Non-pigmented ciliary epithelial cell (primary cell): ENCODE results near the gene USB1.

Experiments used
- DNase-seq: peaks from one replicate; pipeline ENCODE4 v3.0.0-alpha.2; 2010; ENCODE audit warnings: low read depth

Gene USB1, protein sequence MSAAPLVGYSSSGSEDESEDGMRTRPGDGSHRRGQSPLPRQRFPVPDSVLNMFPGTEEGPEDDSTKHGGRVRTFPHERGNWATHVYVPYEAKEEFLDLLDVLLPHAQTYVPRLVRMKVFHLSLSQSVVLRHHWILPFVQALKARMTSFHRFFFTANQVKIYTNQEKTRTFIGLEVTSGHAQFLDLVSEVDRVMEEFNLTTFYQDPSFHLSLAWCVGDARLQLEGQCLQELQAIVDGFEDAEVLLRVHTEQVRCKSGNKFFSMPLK

DNA sequence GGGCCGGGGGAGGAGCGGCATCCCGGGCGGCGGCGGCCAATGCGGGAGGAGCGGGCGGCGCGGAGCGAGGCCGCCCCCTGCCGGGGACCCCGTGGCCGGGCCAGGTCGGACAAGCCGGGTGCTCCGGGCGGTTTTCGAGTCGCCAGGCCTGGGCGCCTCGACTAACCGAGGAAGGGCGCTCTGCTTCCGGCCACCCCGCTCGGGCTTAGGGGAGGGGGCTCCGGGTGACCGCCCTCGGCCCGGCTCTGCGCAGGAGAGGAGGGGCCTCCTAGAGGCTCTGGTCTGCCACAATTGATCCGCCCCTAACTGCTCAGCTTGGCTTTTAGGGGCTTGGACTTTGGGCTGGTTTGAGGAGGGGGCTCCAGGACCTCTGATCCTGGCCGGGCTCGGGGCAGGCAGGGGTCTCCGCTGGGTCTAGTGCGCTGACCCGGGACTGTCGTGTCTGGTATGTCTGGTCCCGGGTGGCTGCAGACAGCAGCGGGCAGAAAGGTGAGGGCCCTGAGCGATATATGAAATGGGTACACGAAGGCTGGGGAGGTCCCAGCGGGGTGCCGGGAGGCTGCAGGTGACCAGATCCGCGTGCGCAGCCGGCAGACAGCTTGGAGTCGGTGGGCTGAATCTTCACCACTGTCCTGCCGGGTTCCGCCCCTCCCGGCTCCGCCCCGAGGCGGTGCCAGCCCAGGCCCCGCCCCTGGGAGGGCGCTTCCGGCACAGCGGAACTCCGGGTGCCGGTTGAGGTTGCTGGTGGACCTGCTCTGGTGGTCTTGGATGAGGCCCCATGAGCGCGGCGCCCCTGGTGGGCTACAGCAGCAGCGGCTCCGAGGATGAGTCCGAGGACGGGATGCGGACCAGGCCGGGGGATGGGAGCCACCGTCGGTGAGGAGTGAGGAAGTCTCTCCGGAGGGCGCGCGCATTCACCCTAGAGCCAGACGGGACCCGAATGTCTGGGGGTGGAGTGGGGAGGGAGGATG is at the start of gene USB1:
Gene USB1, plus strand, starts transcription at position 702 of the 971 bp plus-strand sequence. Its CDS starts 77 bp downstream, at position 779.
- DNase-seq: no peak

DNA sequence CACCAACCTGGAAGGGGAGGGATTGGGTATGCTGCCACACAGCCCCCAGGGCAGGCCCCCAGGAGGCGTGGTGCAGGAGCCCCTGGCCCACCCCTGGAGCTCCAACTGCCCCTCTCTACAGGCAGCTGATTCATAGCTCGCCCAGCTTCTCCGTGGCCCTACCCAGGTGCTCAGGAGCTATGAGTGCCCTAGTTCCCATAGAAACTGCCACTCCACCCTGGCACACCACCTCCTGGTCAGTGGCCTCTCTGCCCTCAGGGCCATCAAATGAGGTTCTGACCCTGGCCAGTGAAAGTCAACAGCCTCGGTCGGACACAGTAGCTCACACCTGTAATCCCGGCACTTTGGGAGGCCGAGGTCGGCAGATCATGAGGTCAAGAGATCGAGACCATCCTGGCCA is 48.3 kb upstream of the USB1 start:
- no peak for DNase-seq

DNA sequence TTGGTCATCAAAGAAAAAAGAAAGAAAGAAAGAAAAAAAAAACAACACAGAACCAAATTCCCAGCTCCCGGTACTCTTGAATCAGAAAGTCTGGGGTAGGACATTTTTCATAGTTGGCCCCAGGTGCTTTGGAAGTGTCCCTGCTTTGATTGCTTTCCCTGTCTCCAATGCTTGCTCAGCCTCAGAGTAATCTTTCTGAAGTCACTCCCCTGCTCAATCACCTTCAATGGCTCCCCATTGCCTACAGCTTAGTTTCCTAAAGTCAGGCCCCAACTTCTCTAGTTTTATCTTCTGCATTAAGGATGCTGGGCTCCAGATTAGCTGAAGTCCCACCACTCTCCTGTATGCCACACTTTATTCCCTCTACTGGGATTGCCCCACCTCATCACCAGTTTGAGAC is 47.4 kb upstream of the USB1 start:
- DNase-seq: no peak

DNA sequence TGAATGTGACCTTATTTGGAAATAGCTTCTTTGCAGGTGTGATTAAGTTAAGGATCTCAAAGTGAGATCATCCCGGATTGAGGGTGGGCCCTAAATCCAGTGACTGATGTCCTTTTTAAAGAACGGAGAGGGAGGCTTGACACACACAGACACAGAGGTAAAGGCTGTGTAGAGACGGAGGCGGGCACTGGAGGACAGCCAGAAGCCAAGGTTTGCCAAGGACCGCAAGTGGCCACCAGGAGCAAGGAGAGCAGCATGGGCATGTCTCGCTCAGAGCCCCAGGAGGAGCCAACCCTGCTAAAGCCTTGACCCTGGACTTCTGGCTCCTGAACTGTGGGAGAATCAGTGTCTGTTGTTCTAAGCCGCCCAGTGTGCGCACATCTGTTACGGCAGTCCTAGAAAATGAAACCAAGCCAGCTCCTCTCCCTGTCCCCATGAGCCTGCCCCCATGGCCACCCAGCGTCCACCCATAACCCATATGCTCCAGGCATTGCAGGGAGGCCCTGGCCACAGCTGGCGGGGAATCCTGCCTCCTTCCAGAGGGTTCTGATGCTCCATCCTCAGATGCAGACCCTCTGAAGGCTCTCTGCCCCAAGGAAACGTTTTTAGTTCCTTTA is 45.5 kb upstream of the USB1 start:
- no peak for DNase-seq

DNA sequence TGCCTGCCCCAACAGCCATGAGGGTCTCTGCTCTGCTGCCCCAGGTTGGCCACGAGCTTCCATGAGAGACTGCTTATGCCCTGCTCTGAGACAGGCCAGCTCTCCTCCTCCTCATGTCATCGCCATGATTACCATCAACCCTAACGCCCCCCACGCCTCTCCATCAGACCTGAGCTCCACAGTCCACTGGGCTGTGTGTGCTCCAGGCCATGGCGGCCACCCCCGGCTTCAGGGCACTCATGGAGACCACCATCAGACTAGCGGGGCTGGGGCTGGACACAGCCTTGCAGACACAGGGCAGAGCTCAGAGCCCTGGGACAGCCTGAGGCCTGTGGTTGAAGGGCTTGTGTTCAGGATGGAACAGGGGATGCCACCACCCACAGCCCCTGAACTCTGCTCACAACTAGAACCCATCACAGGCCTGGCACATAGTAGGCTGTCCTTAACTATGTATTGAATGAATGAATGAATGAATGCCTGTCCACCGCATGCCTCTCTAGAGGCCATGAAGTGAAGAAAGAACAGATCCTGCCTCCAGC is 44.9 kb upstream of the USB1 start:
- no peak for DNase-seq

DNA sequence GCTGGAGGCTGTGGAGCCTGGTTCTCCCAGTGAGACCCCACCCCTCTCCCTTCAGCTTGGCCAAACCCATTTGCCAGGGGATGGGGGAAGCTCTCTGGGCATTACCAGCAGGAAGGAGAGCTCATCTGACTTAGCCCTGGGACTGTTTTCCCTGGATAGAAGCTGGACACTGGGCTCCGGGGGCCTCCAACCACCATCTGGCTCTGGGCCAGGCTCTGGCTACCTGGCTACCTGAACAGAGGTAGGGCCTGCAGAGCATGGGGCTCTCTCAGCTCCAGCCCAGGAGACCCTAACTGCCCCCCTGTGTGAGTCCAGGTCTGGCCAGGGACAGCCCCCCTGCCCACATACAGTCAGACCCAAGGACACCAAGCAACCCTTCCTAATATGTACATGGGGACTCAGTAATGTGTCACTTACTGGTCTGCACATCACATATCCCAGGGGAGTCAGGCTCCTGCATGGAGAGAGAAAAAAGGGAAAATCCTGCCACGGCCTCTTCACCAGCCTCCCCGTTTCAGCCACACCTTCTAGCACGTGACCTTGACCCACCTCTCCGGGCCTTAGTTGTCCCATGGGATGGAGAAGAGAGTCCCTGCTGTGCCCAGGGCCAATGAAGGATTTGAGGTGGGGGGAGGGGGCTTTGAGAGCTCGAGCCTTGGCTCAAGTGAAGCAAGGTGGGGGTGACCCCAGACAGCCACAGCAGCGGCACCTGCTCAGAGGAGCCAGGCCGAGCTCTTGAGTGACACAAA is 44.1 kb upstream of the USB1 start:
- no peak for DNase-seq

DNA sequence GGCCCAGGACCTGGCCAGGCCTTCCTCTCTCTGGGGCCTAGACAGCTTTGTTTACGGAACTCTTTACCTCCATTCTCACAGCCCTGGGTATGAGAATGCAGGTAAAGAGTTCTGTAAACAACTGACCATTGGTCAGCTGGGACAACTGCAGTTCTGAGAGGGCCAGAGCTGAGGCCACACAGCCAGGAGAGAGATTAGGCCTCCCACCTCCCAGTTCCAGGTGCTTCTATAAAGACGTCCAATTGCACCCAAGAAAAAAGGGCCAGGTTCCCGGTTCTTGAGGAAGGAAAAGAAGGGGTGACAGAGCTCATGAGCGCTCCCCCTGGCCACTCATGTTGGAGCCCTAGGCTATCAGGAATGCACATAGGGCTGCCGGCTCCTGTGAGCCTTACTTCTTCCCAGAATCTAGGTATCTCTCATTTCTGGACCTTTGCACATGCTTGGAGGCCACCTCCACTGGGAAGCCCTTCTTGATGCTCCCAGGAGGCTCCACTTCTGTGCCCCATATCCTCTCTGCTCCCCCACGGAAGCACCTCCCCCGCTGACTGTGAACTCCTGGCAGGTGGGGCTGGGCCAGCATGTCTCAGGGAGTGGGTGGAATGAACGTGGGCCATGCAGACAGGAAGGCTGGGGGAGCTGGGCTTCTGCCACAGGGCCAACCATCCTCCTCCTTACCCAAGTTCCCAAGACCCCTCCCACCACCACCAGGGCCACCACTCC is 43.4 kb upstream of the USB1 start:
- no peak for DNase-seq

DNA sequence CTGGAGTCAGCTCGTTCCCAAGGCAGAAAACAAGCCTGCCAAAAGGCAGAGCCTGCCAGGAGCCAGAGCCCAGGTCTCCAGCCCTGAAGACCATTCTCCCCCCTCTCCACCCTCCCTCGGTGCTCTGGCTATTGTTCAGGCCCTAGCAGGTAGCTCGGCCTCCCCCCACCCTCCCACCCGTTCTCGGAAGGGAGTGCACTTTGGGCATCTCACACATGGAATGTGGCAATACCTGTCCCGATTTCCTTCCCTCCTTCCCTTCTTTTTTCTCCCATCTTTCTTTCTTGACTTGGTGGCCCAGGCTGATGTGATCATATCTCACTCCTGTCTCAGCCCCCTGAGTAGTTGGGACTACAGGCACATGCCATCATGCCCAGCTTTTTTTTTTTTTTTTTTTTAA is 42.7 kb upstream of the USB1 start:
- no peak for DNase-seq

DNA sequence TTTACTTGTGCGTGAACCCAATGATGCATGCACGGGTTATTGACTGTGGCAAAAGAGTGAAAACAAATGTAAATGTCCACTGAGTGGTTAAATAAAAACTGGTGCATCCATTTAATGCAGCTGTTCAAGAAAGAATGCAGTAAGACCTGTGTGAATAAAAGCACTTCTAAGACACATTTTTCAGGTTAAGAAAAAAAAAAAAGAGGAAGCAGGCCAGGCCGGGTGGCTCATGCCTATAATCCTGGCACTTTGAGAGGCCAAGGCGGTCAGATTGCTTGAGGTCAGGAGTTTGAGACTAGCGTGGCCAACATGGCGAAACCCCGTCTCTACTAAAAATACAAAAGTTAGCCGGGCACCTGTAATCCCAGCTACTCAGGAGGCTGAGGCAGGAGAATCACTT is 42.1 kb upstream of the USB1 start:
- DNase-seq: no peak

DNA sequence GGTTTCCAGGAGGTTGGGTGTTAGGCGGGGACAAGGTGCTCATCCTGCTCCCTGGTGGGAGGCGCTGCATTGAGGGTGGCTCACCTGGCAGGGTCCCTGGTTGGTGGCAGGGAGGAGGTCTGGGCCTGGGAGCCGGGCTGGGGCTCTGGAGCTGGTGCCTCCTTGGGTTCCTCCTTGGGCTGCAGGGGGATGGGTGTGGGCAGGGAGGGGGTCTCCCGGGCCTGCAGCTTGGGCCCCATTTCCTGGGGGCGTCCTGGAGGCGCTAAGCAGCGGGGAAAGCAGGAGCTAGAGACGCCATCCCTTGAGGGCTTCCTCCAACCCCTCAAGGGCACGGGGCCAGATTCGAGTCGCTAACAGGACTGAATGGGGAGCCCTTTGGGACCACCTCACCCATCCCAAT is 41.4 kb upstream of the USB1 start:
- no peak for DNase-seq

DNA sequence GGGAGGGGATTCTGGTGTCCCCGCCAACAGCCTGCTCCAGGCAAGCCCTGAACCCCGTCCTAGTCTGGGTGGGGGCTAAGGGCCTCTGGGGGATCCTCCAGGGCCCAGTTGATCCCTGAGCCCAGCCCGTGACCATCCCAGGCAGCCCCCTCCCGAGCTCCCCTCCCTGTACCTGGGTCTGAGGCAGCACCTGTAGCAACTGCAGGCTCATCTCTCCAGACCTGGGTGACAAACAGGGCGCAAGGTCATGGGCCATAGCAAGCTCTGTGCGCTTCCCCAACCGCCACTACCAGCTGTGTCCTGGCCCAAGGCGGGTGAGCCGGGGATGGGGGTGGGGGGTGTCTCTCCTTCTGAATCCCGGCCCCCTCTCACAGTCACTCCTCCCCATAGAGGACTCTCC is 40.9 kb upstream of the USB1 start:
- no peak for DNase-seq

DNA sequence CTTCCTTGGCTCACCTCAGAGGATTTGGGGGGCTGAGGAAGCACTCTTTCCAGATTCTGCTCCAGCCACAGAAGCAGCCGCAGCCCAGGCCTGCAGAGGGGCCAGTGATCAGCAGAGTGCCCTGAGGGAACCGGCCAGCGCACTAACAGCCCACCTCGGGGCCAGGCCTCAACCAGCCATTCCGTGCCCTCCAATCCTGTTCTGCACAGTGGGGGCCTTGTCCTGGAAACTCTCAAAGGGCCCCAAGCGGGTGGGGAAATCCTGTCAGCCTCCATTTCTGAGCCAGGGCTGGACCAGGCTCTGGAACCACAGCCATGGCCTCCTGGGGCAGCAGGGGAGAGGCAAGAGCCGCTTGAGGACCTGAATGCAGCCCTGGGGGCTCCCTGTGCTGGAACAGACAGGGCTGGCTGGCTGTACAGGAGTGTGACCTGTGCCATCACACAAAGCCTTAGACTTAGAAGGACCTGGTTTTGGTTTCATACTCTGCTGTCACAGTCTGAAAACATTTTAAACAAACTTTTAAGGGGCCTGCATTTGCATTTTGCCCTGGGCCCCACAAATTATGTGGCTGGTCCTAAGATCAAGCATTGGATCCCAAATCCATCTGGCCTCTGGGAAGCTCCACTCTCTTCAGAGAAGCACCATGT is 40.3 kb upstream of the USB1 start:
- DNase-seq: no peak

DNA sequence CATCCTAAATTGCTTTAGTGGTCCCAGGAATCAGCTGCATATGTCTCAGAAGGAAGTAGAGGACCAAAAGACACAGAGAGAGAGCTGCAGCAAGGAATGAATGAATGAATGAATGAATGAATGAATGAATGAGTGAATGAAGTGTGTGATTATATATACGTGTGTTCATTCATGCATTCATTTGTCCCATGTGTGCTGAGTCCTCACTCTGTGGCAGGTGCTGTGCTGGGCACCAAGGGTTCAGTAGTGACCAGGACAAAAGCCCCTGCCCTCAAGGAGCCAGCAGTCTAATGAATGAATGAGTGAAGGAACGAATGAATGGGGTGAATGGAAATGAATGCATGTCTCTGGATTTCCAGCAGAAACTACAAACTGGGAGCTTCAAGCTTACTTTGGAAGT is 39.7 kb upstream of the USB1 start:
- no peak for DNase-seq

DNA sequence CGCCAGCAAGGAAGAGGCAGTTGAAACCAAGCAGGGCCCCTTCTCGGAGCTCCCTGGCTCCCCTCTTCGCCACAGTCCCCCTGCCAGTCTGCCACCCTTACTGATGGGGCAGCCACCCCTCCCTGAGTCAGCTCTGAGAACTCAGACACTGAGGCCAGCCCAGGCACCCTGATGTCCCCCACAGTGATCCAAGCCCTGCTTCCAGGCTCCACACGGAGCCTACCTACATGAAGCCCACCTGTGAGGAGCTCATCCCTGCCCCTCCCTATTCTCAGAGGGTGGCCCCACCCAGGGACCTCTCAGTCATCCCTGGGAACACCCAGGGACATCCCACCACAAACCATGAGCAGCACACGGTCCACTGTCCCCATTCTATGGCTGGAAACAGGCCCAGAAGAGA is 39.2 kb upstream of the USB1 start:
- no peak for DNase-seq

DNA sequence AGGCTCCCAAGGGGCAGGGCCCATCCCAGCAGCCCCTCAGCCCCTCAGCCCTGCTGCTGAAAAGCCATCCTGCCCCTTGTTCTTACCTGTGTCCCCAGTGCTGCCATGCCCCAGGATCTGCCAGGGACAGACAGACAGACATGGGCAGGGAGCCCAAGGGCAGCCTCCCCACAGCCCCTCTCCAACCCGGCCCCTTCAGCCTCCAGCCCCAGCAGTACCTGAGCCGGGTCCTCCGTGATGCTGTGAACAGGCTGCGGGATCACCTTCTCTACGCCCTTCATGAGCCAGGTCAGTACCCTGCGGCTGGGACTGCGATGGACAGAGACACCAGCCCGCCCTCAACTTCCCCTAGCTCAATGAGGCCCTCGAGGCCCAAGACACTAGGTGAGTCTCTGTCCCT is 38.5 kb upstream of the USB1 start:
- no peak for DNase-seq

DNA sequence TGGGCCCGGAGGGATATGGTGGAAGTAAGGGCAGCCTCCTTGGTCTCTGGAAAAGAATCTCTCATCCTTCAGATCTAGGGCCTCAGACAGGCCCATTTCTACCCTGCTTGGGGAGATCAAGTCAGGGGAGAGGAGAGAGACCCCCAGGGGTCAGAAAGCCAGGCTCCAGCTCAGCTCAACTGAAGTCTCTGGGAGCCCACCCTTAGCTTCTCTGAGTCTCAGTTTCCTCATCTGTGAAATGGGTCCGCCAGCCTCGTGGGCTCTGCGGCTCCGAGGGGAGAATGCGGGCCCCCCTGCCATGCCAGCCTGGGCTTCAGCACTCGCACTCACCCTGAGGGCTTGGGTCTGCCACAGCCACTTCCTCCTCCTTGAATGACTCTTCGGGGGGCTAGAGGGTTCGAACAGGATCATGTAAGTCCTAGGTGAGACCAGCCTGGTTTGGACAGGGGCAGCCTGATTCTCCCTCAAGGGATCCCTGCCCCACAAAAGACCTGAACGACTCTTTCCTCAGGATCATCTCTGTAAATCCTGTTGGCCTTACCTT is 37.0 kb upstream of the USB1 start:
- no peak for DNase-seq

DNA sequence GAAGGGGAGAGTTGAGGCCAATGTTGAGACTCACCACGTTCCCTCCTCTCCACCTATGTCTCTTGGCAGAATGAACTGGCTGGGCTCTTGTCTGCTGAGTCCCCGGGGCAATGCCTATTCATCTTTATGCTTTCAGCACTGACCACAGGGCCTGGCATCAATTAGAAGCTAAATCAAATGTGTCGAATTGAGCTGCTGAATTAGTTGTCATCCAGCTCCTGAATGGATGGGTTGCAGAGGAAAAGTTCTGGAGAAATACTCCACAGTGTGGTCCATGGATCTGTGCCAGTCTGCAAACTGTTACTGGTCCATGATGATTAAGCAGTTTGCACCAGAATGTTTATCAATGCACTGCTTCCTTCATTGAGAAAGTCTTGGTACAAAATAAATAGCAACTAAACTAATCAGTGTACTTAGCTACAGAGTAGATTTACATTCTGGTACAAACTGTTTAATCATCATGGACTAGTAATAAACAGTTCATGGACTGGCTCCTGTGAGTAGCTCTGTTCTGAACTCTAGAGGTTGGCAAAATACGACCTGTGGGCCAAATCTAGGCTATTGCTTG is 34.9 kb upstream of the USB1 start:
- no peak for DNase-seq

DNA sequence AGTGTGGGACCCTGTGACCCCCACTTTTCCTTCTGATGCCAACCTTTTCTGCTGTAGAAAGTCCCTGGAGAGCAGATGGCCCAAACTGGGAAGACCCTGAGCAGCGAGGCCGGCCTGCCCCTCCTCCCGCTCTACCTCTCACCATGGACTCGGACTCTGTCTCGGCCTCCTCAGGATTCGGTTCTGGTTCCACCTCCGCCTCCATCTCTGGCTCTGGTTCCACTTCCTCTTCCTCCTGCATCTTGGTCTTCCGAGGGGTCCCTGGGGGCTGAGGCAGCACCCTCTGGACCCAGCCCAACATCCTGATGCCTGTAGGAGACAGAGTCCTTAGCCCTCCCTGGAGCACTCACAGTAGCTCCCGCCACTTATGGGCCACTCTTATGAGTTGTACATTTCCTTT is 34.2 kb upstream of the USB1 start:
- DNase-seq: no peak

DNA sequence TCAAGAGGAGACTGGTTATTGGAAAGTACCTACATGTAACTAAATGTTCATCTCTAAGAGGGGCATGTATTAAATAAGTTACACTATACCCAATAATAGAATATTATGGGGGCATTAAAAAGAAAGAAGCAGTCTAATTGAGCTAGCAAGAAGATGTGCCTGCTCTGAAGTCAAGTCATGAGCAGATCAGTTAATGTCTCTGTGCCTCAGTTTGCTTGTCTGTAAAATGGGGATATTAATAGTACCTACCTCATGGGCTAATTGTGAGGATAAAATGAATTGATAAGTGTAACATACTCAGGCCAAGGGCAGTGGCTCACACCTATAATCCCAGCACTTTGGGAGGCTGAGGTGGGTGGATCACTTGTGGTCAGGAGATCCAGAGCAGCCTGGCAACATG is 33.3 kb upstream of the USB1 start:
- DNase-seq: no peak

DNA sequence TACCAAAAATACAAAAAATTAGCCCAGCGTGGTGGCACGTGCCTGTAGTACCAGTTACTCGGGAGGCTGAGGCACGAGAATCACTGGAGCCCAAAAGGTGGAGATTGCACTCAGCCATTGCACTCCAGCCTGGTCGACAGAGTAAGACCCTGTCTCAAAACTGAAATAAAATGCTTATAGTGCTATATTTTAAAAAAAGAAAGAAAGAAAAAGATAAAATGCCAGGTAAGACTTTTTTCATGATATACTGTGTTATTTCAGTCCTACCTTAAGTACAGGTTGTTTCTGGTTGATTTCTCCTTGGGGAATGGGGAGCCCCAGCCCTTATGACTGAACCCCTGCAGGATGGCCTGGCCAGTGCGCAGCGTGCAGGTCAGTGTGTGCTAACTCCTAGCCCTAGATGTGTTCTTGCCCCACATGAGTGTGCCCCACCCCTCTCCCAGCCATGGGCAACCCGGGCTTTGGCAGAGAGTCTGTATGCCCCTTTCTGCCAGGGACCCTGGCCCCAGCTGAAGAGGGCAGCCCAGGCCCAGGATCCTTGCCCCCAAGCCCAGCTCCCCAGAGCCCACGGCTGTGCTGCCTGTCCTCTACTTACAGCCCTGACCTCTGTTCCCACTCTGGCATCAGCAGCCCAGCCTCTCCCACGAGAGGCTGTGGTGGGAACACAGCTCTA is 31.6 kb upstream of the USB1 start:
- no peak for DNase-seq
